Fibroblast of mammary gland (primary cell): ENCODE data around the gene WDR82.
A peak's percentile ranks its signal among the peaks of the same experiment; 100 is the strongest.

Experiments used
- DNase-seq: peaks from one replicate; pipeline ENCODE4 v3.0.0-alpha.2; 2010; ENCODE audit warnings: low read depth
- H3K4me3 ChIP-seq: 2 replicates; pipeline ENCODE4 v1.5.1; 2011; ENCODE audit warnings: low read depth, mild to moderate bottlenecking, low read length, moderate library complexity; ENCODE audit not compliant: control insufficient read depth
- TF ChIP-seq, protein P1 (sequence below): conservative IDR thresholded peaks from 2 replicates; pipeline ENCODE4 v1.5.1; 2011; ENCODE audit warnings: low read depth, low read length, inconsistent platforms; ENCODE audit not compliant: control insufficient read depth, insufficient read depth

WDR82 gene

DNA sequence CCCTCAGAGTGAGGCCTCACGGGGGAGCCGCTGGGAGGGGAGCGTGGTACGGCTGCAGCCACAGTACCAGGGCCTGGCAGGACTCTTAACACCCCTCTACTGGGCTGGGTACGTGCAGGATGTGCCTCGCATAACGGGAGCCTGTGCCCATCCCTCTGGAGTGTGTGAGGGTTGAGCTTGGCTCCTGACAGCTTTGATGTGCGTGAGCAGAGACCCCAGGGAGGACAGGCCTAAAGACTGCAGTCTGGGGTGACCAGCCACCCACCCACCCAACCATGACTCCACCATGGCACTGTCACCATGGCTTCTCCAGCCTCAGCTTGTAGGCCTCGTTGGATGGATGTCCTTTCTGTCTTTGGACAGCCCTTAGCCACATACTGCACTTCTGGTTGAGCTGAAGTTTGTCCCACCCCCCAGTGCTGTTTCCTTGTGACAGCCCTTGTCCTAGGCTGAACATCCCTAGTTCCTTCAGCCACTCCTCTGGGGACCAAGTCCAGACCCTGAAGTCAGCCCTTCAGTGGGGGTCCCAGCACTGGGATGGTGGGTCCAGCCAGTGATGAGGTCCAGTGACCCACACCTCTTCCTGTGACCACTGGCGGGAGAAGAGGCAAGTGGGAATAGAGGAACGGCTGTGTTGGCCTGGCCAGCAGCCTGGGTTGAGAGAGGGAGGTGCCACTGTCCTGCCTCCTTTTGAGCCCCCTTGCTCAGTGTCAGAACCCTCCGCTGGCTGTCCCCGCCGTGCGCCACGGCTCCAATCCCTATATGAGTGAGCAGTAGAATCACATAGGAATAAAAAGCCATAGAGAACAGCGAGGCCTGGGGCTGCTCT lies 15.3 kb upstream of the WDR82 start:
- DNase-seq, result no peak
- TF ChIP-seq, protein P1, sequence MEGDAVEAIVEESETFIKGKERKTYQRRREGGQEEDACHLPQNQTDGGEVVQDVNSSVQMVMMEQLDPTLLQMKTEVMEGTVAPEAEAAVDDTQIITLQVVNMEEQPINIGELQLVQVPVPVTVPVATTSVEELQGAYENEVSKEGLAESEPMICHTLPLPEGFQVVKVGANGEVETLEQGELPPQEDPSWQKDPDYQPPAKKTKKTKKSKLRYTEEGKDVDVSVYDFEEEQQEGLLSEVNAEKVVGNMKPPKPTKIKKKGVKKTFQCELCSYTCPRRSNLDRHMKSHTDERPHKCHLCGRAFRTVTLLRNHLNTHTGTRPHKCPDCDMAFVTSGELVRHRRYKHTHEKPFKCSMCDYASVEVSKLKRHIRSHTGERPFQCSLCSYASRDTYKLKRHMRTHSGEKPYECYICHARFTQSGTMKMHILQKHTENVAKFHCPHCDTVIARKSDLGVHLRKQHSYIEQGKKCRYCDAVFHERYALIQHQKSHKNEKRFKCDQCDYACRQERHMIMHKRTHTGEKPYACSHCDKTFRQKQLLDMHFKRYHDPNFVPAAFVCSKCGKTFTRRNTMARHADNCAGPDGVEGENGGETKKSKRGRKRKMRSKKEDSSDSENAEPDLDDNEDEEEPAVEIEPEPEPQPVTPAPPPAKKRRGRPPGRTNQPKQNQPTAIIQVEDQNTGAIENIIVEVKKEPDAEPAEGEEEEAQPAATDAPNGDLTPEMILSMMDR, result no peak
- no peak overlapping the region for H3K4me3 ChIP-seq

DNA sequence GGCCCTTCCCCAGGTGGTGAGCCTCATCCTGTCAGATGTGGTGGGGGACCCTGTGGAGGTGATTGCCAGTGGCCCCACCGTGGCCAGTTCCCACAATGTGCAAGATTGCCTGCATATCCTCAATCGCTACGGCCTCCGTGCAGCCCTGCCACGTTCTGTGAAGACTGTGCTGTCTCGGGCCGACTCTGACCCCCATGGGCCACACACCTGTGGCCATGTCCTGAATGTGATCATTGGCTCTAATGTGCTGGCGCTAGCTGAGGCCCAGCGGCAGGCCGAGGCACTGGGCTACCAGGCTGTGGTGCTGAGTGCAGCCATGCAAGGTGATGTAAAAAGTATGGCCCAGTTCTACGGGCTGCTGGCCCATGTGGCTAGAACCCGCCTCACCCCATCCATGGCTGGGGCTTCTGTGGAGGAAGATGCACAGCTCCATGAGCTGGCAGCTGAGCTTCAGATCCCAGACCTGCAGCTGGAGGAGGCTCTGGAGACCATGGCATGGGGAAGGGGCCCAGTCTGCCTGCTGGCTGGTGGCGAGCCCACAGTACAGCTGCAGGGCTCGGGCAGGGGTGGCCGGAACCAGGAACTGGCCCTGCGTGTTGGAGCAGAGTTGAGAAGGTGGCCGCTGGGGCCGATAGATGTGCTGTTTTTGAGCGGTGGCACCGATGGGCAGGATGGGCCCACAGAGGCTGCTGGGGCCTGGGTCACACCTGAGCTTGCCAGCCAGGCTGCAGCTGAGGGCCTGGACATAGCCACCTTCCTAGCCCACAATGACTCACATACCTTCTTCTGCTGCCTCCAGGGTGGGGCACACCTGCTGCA lies 14.0 kb upstream of the WDR82 start:
- TF ChIP-seq, protein P1, result no peak
- no peak for DNase-seq
- H3K4me3 ChIP-seq, result no peak overlapping the region

DNA sequence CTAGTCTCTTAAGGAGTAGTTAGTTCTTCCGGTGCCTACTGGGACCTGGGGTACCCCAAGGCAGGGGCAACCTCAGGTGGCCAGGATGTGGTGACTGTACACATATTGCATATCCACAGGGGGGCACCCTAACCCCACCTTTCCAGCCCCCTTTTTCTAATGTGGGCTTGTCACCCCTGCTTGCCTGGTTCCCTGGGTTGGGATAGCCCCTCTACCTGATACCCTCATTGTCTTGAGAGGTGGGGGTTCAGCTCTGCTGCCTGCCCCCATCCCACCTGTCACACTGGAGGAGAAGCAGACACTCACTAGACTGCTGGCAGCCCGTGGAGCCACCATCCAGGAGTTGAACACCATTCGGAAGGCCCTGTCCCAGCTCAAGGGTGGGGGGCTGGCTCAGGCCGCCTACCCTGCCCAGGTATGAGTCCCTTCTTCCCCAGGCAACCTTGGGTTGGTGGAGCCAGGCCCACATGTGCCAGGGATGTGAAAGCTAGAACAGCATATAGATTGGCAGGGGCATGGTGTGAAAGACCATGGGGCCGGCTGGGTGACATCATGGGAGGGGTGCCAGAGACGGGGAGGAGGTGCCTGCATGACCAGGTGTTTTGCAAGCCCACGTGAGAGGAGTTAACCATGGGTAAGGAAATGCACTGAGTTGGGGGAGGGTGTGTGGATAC lies 13.2 kb upstream of the WDR82 start:
- TF ChIP-seq, protein P1, result peak; percentile 44
- DNase-seq, result no peak

DNA sequence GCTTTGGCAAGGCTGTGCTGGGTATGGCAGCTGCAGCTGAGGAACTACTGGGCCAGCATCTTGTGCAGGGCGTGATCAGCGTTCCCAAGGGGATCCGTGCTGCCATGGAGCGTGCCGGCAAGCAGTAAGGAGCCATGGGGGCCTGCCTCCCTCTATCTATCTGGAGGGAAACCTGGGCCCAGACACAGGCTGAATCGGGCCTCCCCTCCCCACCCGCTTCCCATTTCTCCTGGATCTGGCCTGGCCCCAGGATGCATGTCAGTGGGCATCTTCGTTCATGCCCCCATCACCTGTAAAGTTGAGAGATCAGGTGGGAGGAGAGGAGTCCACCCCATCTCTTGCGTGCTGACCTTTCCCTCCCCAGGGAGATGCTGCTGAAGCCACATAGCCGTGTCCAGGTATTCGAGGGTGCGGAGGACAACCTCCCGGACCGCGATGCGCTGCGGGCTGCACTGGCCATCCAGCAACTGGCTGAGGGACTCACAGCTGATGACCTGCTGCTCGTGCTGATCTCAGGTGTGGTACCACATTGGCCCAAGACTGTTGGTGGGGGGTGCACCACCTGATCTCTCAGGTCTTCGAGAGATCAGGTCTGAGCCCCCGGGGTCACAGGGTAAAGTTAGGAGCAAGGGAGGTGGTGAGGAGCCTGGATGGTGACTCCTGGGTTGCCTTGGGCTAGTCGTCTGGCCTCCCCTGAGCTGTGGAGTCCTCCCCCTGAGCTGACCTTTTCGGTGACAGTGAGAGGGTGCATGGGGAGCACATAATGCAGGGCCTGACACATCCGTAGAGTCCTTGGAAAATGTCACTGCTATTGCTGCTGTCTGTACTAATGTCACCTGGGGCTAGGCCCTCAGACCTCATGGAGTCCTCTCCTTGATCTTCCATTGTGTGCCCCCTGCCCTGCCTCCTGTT lies 12.4 kb upstream of the WDR82 start:
- DNase-seq, result no peak
- TF ChIP-seq, protein P1, result no peak
- no peak overlapping the region for H3K4me3 ChIP-seq

More for the DNA sequence above, 13.2 kb upstream of the WDR82 start:
- no peak overlapping the region for H3K4me3 ChIP-seq

DNA sequence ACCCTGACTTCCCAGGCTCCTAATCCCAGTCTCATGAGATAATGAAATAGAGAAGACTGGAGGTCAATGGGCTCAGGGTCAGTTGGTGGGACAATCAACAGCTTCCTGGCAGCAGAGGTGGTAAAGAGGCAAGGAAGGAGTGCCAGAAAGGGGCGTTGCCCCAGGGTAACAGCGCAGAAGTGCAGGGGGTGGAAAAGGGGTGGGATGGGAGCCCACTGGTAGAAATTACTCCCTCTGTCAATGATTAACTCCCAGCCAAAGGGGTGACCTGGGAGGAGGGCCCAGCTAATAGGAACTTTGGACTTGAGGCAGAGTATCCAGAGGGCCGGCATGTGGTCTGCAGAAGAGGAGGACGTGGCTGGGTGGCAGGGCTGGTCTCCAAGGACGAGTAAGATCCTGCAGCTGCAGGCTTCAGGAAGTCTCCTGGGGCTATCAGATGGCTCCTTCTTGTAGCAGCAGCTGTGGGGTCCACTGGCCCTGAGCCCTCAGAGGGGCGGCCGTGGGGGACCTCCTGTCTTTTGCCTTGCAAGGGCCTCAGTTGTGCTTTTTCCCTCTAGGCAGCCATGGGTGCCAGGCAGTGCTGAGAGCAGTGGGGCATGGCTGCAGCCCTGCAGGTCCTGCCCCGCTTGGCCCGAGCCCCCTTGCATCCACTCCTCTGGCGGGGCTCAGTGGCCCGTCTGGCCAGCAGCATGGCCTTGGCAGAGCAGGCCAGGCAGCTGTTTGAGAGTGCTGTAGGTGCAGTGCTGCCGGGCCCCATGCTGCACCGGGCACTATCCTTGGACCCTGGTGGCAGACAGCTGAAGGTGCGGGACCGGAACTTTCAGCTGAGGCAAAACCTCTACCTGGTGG lies 11.5 kb upstream of the WDR82 start:
- TF ChIP-seq, protein P1, result no peak

More for the DNA sequence above, 11.5 kb upstream of the WDR82 start:
- no peak overlapping the region for H3K4me3 ChIP-seq
- no peak for DNase-seq
